ENCODE measurements around the gene DGKI.

Gene DGKI

DNA sequence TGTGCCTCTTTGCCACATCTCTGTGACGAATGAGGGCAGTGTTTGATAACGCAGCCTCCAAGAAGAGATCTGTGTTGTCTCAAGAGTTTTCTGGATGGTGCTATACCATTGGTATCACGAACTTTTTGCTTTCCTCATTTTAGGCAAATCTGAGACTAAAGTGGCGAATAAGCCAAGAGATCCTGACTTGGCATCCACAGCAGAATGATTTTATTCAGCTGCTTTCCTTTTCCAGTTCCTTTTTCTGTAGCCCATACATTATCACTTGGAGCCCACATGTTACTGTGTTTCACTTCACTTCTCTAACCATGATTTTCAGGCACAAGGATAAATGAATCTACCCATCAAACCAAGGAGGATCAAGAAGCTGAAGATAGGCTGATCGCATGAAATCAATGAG is 325.3 kb downstream of the DGKI start:
- no peak for DNase-seq (ENCODE audit: low read depth in 2 of 2)
- TF ChIP-seq, protein P1, sequence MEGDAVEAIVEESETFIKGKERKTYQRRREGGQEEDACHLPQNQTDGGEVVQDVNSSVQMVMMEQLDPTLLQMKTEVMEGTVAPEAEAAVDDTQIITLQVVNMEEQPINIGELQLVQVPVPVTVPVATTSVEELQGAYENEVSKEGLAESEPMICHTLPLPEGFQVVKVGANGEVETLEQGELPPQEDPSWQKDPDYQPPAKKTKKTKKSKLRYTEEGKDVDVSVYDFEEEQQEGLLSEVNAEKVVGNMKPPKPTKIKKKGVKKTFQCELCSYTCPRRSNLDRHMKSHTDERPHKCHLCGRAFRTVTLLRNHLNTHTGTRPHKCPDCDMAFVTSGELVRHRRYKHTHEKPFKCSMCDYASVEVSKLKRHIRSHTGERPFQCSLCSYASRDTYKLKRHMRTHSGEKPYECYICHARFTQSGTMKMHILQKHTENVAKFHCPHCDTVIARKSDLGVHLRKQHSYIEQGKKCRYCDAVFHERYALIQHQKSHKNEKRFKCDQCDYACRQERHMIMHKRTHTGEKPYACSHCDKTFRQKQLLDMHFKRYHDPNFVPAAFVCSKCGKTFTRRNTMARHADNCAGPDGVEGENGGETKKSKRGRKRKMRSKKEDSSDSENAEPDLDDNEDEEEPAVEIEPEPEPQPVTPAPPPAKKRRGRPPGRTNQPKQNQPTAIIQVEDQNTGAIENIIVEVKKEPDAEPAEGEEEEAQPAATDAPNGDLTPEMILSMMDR (IDR thresholded peaks at IDR 0.05; ENCODE audit: low read depth, low read length) = no peak
- no peak overlapping the region for H3K4me3 ChIP-seq (replicated peaks in 1 of 2; ENCODE audit: low read depth in 2 of 2, low read length in 2 of 2)

DNA sequence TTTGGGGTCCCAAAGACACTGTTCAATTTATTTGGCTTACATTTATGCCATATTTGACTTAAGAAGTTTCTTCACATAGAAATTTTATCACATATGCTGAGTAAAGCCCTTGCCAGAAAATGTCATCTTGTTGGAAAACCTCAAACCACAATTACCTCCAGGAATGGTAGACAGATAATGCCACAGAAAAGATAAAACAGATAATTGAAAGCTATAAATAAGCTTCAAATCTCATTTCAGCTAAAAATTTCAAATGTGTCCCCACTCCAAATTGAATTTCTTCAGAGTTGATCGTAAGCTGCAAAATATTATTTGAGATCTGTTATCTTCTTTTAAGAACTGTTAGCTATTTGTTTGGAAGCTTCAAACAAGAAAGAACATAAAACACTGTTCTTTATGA is 326.8 kb downstream of the DGKI start:
- DNase-seq (ENCODE audit: low read depth in 2 of 2) = peak in 1 of 2 donors; percentile 13
- TF ChIP-seq, protein P1 (IDR thresholded peaks at IDR 0.05; ENCODE audit: low read depth, low read length) = no peak
- no peak overlapping the region for H3K4me3 ChIP-seq (replicated peaks in 1 of 2; ENCODE audit: low read depth in 2 of 2, low read length in 2 of 2)

- TF ChIP-seq, protein P1 (IDR thresholded peaks at IDR 0.05; ENCODE audit: low read depth, low read length) = no peak
- no peak overlapping the region for H3K4me3 ChIP-seq (replicated peaks in 1 of 2; ENCODE audit: low read depth in 2 of 2, low read length in 2 of 2)
- peak in 1 of 2 donors; percentile 3 for DNase-seq (ENCODE audit: low read depth in 2 of 2)
Observed at GRCh38 chr7:137519181-137519691, 327.5 kb downstream of the DGKI start.

DNA sequence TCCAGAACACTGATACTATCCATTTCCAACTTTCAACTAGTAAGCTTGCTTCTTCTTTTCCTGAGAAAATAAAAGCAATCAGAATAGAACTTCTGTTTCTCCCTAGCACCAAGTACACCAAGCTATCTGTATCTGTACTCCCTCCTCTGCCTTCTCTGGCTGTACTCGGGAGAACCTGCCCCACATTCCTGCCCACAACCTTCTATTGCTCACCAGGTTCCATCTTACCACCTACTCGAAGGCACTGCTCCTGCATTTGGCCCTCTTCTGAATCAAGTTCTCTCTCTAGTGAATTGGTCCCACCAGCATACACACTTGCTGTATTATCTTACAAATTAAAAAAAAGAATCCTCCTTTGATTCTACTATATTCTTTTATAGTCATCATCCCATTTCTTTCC is 333.7 kb downstream of the DGKI start:
- TF ChIP-seq, protein P1 (IDR thresholded peaks at IDR 0.05; ENCODE audit: low read depth, low read length) = no peak
- no peak for DNase-seq (ENCODE audit: low read depth in 2 of 2)
- H3K4me3 ChIP-seq (replicated peaks in 1 of 2; ENCODE audit: low read depth in 2 of 2, low read length in 2 of 2) = no peak overlapping the region

DNA sequence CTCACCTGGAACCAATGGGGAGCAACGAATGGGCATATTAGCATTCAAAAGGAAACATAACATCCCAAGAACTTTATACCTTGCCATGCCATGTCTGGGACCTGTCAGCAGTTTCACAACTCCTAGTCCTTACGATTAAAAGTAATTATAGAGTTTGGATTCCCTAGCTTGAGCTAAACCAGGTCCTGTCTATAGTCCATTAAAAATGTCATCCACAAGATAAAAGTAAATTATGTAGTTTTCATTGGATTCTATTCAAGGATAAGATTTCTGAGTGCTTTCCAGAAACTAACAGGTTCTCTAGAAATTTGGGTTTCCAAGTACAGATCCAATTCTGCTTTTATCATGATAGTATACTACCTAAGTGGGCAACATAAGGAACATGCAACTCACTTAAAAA is 339.7 kb downstream of the DGKI start:
- TF ChIP-seq, protein P1 (IDR thresholded peaks at IDR 0.05; ENCODE audit: low read depth, low read length) = no peak
- no peak overlapping the region for H3K4me3 ChIP-seq (replicated peaks in 1 of 2; ENCODE audit: low read depth in 2 of 2, low read length in 2 of 2)

GRCh38 chr7:137506031-137506430 is 340.7 kb downstream of the DGKI start:
- TF ChIP-seq, protein P1 (IDR thresholded peaks at IDR 0.05; ENCODE audit: low read depth, low read length) = no peak
- DNase-seq (ENCODE audit: low read depth in 2 of 2) = no peak
- H3K4me3 ChIP-seq (replicated peaks in 1 of 2; ENCODE audit: low read depth in 2 of 2, low read length in 2 of 2) = no peak overlapping the region

More for the DNA sequence above, 339.7 kb downstream of the DGKI start:
- no peak for DNase-seq (ENCODE audit: low read depth in 2 of 2)

GRCh38 chr7:137501562-137501961 is 345.2 kb downstream of the DGKI start:
- H3K4me3 ChIP-seq (replicated peaks in 1 of 2; ENCODE audit: low read depth in 2 of 2, low read length in 2 of 2) = no peak overlapping the region
- DNase-seq (ENCODE audit: low read depth in 2 of 2) = no peak
- TF ChIP-seq, protein P1 (IDR thresholded peaks at IDR 0.05; ENCODE audit: low read depth, low read length) = no peak

Measured in cardiac fibroblast (primary cell).